CD1c-positive myeloid dendritic cell (primary cell): ENCODE data around the gene GBP2.
"Not testable (repeated sequence)": the region's sequence is repeated elsewhere in the genome, so short reads cannot be mapped to it uniquely, and the experiment has no call there.

Experiments
- DNase-seq: peaks from one replicate; pipeline ENCODE4 v3.0.0-alpha.2; 2016; ENCODE audit errors: extremely low spot score

Gene GBP2

GRCh38 chr1:89125913-89126580, at the start of gene GBP2:
Gene GBP2, minus strand, starts transcription at chr1:89126114. Its CDS starts 4,148 bp downstream, at chr1:89121966.
- peak; percentile 73 for DNase-seq

GRCh38 chr1:89174491-89174890, 48.6 kb upstream of the GBP2 start:
- no peak for DNase-seq

GRCh38 chr1:89172468-89173143, 46.7 kb upstream of the GBP2 start:
- DNase-seq = no peak

GRCh38 chr1:89171067-89171438, 45.1 kb upstream of the GBP2 start:
- no peak for DNase-seq

GRCh38 chr1:89170170-89171066, 44.5 kb upstream of the GBP2 start:
- DNase-seq = no peak

- no peak for DNase-seq
Observed at GRCh38 chr1:89169166-89169565, 43.3 kb upstream of the GBP2 start.

GRCh38 chr1:89167590-89168230, 41.8 kb upstream of the GBP2 start:
- no peak for DNase-seq

- DNase-seq = no peak
Observed at GRCh38 chr1:89166705-89167104, 40.8 kb upstream of the GBP2 start.

- DNase-seq = no peak
Observed at GRCh38 chr1:89165811-89166210, 39.9 kb upstream of the GBP2 start.

GRCh38 chr1:89151047-89151446, 25.1 kb upstream of the GBP2 start:
- DNase-seq = no peak

- no peak for DNase-seq
Observed at GRCh38 chr1:89149976-89150375, 24.1 kb upstream of the GBP2 start.

GRCh38 chr1:89149229-89149628, 23.3 kb upstream of the GBP2 start:
- DNase-seq = no peak

- no peak for DNase-seq
Observed at GRCh38 chr1:89147678-89148658, 22.1 kb upstream of the GBP2 start.

- DNase-seq = no peak
Observed at GRCh38 chr1:89146721-89147120, 20.8 kb upstream of the GBP2 start.

GRCh38 chr1:89143484-89143883, 17.6 kb upstream of the GBP2 start:
- DNase-seq = no peak

- no peak for DNase-seq
Observed at GRCh38 chr1:89142160-89142559, 16.2 kb upstream of the GBP2 start.

- DNase-seq = no peak
Observed at GRCh38 chr1:89133747-89134146, 7.8 kb upstream of the GBP2 start.

- no peak for DNase-seq
Observed at GRCh38 chr1:89130716-89131115, 4.8 kb upstream of the GBP2 start.

- peak; percentile 29 for DNase-seq
Observed at GRCh38 chr1:89129911-89130310, 4.0 kb upstream of the GBP2 start.

GRCh38 chr1:89128003-89128458, 2.1 kb upstream of the GBP2 start:
- not testable (repeated sequence) for DNase-seq
